Fibroblast of skin of left quadriceps (primary cell): ENCODE measurements around the gene GEMIN5.

Experiments
- DNase-seq, 2 experiments: peaks; one replicate each; pipeline ENCODE4 v3.0.0-alpha.2; 2013; ENCODE audit warnings: low read depth in 2 of 2

Gene GEMIN5

DNA sequence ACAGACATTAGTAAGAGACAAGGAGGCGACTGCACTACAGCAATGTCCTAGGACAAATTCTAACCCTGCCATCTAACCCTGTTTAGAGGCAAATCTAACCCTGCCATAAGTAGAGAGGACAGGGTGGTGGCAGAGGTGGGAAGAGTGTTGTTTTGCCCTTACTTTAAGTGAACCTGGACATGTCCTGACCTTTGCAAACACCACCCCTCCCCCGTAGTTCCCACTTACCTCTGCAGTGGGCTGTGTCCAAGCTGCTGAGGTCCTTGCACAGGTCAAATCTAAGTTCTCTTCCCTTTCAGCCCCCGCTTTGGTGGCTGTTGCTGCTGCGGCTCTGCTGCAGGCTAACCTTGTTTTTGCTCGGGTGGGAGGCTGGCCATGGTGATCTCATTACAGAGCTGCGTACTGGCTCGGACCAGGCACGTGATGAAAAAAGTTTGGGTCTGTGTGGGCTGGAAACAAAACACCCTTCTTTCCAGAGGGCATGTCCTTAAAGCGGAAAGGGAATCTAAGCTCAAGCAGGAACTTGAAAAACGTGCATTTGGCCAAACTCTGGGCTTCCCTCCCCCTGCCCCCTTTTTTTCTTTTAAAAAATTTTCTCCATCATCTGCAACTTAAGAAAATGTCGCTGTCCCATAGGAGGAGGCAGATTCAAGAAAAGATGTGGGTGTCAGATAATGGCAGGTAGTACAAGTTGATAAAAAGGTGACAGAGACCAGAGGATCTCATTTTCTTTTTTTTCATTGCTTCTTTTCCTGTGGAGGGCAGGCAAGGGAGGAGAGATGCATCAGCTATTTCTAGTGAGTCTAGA, 87.6 kb downstream of the GEMIN5 start, which contains the start of gene FAXDC2:
Gene FAXDC2, minus strand, starts transcription at position 349 of the 808 bp plus-strand sequence. CDS start 12,425 bp downstream, outside the sequence.
- DNase-seq = peak; percentile 52 to 56

DNA sequence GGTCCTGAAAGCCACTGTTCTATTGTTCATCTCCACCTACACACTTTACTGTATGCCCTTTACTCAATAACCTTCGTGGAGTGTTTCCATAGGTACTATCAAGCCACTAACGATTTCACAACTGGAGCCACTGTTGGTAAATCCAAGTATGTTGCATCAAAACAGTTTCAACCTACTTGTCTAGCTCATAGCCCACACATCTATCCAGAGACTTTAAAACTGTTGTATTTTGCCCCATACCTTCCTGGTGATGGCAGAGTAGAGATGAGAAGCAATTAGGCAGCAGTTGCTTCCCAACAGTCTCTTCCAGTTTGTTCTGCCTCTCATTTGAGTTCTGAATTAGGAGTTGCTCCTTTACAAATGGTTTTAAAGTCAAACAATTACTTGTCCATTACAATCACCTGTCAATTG, 88.2 kb downstream of the GEMIN5 start:
- no peak for DNase-seq

DNA sequence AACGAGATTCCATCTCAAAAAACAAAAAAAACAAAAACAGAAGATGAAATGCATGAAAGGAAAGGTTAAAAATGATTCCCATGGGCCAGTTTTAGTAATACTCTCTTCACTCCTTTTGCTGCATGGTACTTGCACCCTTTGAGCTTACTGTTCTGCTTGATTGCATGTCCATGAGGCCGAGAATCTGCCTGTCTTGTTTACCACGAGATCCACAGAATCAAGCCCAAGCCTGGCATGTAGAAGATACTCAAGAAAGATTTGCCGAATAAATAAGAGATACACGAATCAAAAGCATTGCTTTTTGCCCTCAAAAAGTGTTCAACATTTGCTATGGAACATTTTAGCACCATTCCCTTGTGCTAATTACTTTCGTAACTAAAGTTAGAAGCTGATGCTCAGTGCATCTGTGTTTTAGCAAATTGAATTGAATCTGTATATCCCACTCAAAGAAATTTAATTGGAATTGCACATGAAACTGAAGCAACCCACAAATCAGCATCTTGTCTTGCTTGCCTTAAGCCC, 88.7 kb downstream of the GEMIN5 start:
- DNase-seq = no peak

DNA sequence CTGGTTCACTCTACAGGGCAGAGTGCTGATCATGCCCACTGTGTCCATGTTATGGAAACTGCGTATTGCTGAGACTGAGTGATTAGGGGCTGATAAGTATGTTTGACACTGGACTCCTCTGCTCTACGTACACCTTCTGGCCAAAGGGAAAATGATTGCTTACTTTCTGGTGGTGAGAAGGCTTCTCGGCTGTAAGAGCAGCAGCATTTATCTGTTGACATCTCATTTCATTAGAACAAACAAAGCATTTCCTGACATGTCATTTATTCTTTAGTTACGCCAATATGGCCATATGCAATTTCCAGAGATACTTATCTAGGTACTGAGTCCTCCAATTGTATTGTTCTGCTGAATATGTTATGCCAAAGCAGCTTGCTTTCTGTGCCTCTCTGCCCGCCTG, 93.2 kb downstream of the GEMIN5 start:
- DNase-seq = no peak

DNA sequence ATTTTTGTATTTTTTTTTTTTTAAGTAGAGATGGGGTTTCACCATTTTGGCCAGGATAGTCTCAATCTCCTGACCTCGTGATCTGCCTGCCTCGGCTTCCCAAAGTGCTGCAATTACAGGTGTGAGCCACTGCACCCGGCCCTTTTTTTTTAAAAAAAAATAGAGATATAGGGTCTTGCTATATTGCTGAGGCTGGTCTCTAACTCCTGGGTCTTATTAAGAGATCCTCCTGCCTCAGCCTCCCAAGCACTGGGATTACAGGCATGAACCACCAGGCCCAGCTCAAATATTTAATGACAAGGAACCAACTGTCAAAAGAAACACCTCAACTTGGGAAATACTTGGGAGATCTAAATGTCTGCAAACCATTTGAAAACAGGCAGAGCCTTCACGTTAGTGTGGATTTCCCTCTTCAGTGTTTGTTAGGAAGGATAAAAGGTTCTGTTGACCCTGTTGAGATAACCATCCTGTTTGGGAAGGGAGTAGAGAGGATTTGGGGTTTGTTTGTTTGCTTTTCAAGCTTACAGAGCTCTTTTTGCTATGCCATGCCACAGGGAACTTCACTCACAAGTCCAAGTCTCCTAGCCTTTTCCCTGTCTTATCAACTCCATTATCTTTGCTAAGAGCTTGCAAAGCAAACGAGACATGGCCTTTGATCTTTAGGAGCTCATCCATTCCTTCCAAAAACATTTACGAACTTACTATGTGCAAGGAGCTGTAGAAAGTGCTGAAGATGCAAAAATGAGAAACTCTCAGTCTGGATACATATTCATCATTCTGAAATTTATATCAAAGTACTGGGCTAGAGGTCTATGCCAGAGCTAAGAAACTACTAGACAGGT, 95.1 kb downstream of the GEMIN5 start:
- DNase-seq = no peak

DNA sequence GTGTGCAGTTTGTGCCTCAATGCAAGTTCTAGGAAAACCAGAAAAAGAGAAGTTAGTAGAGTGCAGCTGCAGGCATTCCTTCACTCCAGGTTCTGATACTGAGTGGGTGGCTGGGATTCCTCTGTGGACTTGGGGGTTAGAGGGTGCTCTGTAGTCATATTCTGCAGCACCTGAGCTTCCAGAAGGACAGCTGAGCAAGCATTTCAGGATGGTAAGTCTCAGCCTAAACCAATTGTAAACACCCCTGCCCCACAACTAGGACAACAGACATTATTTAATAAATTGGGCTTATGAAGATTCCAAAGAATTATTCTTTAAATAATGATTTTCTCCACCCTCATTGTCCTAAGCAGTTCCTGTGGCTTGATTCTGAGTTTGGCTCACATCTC, 96.7 kb downstream of the GEMIN5 start:
- no peak for DNase-seq

DNA sequence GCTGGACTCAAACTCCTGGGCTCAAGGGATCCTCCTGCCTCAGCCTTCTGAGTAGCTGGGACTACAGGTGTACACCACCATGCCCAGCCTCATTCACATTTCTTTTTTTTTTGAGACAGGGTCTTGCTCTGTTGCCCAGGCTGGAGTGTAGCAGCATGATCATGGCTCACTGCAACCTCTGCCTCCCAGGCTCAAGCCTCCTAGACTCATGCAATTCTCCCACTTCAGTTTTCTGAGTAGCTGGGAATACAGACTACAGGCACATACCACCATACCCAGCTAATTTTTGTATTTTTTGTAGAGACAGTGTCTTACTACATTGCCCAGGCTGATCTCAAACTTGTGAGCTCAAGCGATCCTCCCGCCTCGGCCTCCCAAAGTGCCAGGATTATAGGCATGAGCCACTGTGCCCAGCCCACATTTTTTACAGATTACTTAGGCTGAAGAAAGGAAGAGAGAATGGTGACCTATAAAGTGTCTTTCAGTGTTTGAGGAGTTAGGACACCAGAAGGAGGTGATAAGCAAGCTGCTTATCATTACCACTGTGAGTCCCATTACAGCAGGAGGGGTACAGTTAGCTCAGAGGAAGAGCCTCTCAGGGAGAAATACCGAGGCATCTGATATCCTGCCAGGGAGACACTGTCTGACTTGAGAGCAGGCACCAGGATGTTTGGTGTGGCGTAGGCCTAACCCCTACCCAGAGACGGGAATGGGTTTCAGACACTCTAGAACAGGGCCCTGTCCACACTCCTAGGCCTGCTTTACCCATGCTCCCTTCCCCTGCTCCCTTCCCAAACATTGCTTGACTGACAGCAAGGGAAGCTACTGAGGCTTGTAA, 97.4 kb downstream of the GEMIN5 start:
- DNase-seq = no peak
